HEK293 (cell line): ENCODE results near the gene TBX4.
A peak's percentile ranks its signal among the peaks of the same experiment; 100 is the strongest.

Source experiments
- CTCF ChIA-PET: fragments of 350-600 bp; formaldehyde crosslinking; extraction: SDS; loops from one replicate; lab custom pipeline; 2021; ENCODE audit warnings: antibody characterized with exemption; lab: Yijun Ruan, JAX
- POLR2A ChIA-PET: fragments of 300-600 bp; formaldehyde crosslinking; extraction: SDS; loops from one replicate; lab custom pipeline; 2020; ENCODE audit warnings: antibody characterized with exemption, inconsistent platforms; lab: Yijun Ruan, JAX
- H3K27ac ChIP-seq: fragments of 200-500 bp; sonication (Bioruptor generic); 2 replicates; pipeline ENCODE4 v1.5.1; 2014; ENCODE audit warnings: low read depth, low read length, control low read depth, inconsistent platforms; ENCODE audit errors: extremely low read depth
- H3K36me3 ChIP-seq, 2 experiments: fragments of 200-500 bp in 1 of 2; sonication (Bioruptor generic) in 1 of 2; 1 replicate in 1 of 2; 2 replicates in 1 of 2; pipeline ENCODE4 v1.5.1; 2014 to 2017; ENCODE audit warnings: inconsistent platforms in 2 of 2, low read length in 2 of 2; ENCODE audit not compliant: control insufficient read depth in 2 of 2, insufficient read depth in 1 of 2
- H3K4me1 ChIP-seq: fragments of 200-500 bp; sonication (Bioruptor generic); 2 replicates; pipeline ENCODE4 v1.5.1; 2014; ENCODE audit warnings: mild to moderate bottlenecking, low read length, inconsistent platforms; ENCODE audit not compliant: control insufficient read depth, insufficient read depth
- H3K4me3 ChIP-seq: 2 replicates; pipeline ENCODE4 v1.5.1; 2011; ENCODE audit warnings: low read depth, mild to moderate bottlenecking, control low read depth, low read length, moderate library complexity
- H3K9me3 ChIP-seq: fragments of 200-500 bp; sonication (Bioruptor generic); 2 replicates; pipeline ENCODE4 v1.5.1; 2014; ENCODE audit warnings: low read depth, low read length, inconsistent platforms; ENCODE audit not compliant: control insufficient read depth, insufficient read depth
- GLI2 ChIP-seq: fragments of 450-650 bp; formaldehyde crosslinking; IDR thresholded peaks from 2 replicates; pipeline ENCODE4; 2017; ENCODE audit warnings: missing biosample characterization, missing genetic modification characterization, low read depth, borderline replicate concordance
- HOXD13 ChIP-seq: sonication (generic); formaldehyde crosslinking; IDR thresholded peaks from 2 replicates; pipeline ENCODE4 v1.8.0; 2022; ENCODE audit warnings: missing genetic modification reagents, borderline replicate concordance
- MZF1 ChIP-seq: fragments of 450-650 bp; formaldehyde crosslinking; IDR thresholded peaks from 2 replicates; pipeline ENCODE4 v1.5.1; 2017; ENCODE audit warnings: missing biosample characterization, missing genetic modification characterization, borderline replicate concordance
- SCRT1 ChIP-seq: fragments of 450-650 bp; formaldehyde crosslinking; IDR thresholded peaks from 2 replicates; pipeline ENCODE4 v1.5.1; 2016; ENCODE audit warnings: missing biosample characterization, missing genetic modification characterization, borderline replicate concordance
- SP7 ChIP-seq: fragments of 450-650 bp; formaldehyde crosslinking; IDR thresholded peaks from 2 replicates; pipeline ENCODE4 v1.5.1; 2016; ENCODE audit warnings: missing biosample characterization, missing genetic modification characterization
- TCF7L2 ChIP-seq: IDR thresholded peaks from 2 replicates; pipeline ENCODE4 v1.6.1; 2011; ENCODE audit warnings: low read depth, mild to moderate bottlenecking, inconsistent platforms, low read length, moderate library complexity, borderline replicate concordance
- TRIM28 ChIP-seq: IDR thresholded peaks from 2 replicates; pipeline ENCODE4 v1.6.1; 2011; ENCODE audit warnings: low read length, control low read depth, borderline replicate concordance
- ZBTB17 ChIP-seq: fragments of 450-650 bp; formaldehyde crosslinking; IDR thresholded peaks from 2 replicates; pipeline ENCODE4 v1.5.1; 2016; ENCODE audit warnings: missing biosample characterization, missing genetic modification characterization
- ZBTB21 ChIP-seq: fragments of 450-650 bp; formaldehyde crosslinking; IDR thresholded peaks from 2 replicates; pipeline ENCODE4 v1.5.1; 2017; ENCODE audit warnings: missing biosample characterization, missing genetic modification characterization
- ZNF114 ChIP-seq: fragments of 450-650 bp; formaldehyde crosslinking; IDR thresholded peaks from 2 replicates; pipeline ENCODE4 v1.5.0; 2017; ENCODE audit warnings: missing biosample characterization, missing genetic modification characterization
- ZNF311 ChIP-seq: fragments of 450-650 bp; formaldehyde crosslinking; IDR thresholded peaks from 2 replicates; pipeline ENCODE4 v1.5.1; 2017; ENCODE audit warnings: missing biosample characterization, missing genetic modification characterization, borderline replicate concordance
- ZNF37A ChIP-seq: fragments of 450-650 bp; IDR thresholded peaks from 2 replicates; pipeline ENCODE4 v1.5.1; 2018; ENCODE audit warnings: missing biosample characterization, missing genetic modification characterization
- ZNF626 ChIP-seq: fragments of 450-650 bp; sonication (Bioruptor Pico); formaldehyde crosslinking; IDR thresholded peaks from 2 replicates; pipeline ENCODE4 v1.5.1; 2018; ENCODE audit warnings: missing biosample characterization, missing genetic modification characterization, inconsistent platforms
- ZNF654 ChIP-seq: fragments of 450-650 bp; formaldehyde crosslinking; IDR thresholded peaks from 2 replicates; pipeline ENCODE4 v1.5.1; 2016; ENCODE audit warnings: low read depth, missing biosample characterization, missing genetic modification characterization
- ZSCAN23 ChIP-seq: fragments of 450-650 bp; formaldehyde crosslinking; IDR thresholded peaks from 2 replicates; pipeline ENCODE4 v1.5.1; 2016; ENCODE audit warnings: missing biosample characterization, missing genetic modification characterization
- TF ChIP-seq, protein P1 (sequence below): fragments of 450-650 bp; formaldehyde crosslinking; IDR thresholded peaks from 2 replicates; pipeline ENCODE4 v1.5.1; 2016; ENCODE audit warnings: missing biosample characterization, missing genetic modification characterization
- TF ChIP-seq, protein P2 (sequence below): fragments of 450-650 bp; formaldehyde crosslinking; optimal IDR thresholded peaks from 2 replicates; pipeline ENCODE3; 2016; ENCODE audit warnings: missing biosample characterization, mild to moderate bottlenecking, missing genetic modification characterization
- TF ChIP-seq, protein P3 (sequence below): fragments of 450-650 bp; formaldehyde crosslinking; IDR thresholded peaks from 2 replicates; pipeline ENCODE4 v1.5.1; 2016; ENCODE audit warnings: missing biosample characterization, missing genetic modification characterization
- TF ChIP-seq, protein P4 (sequence below): fragments of 450-650 bp; formaldehyde crosslinking; IDR thresholded peaks from 2 replicates; pipeline ENCODE4 v1.5.1; 2017; ENCODE audit warnings: missing biosample characterization, mild to moderate bottlenecking, missing genetic modification characterization, moderate library complexity
- TF ChIP-seq, protein P5 (sequence below): fragments of 450-650 bp; formaldehyde crosslinking; IDR thresholded peaks from 2 replicates; pipeline ENCODE4 v1.5.1; 2016; ENCODE audit warnings: missing biosample characterization, missing genetic modification characterization

TBX4 gene

DNA sequence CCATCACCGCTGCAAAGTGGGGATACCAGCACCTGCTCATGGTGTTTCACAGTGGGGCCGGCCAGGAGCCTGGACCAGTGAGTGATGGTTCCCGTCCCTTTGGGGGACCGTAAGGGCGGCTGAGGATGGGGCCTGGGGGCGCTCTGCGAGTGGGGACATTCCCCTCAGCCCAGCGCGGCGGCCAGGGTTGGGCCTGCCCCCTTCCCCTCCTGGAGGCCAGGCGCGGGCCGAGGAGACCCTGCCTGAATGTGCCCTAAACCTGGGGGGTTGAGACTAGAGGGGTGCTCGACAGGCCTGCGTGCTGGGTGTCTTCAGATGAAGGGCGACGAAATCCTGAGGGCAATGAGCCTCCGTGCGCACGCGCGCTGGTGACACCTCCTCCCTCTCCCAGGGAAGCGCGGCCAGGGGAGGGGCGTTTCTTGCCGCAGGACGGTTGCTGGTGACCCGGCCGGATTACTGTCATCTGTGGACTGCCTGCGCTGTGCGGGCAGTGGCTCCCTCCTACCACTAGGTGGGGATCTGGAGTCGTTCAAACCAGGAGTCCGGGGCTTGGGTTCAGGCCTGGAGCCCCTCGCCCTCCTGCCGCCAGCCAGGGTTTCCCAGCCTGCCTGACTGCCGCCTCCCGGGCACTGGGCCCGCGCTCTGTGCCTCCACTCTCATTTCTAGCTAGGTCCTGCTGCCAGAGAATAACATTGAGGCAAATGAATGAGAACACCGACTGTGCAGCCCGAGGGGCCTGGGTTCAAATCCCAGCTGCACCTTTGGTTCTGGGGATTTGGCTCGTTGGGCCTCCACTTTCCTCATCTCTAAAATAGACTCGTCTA lies 35.5 kb upstream of the TBX4 start (continued):
- TF ChIP-seq ZSCAN23 = no peak
- no peak for TF ChIP-seq ZBTB17 (tag by site-specific recombination)
- TF ChIP-seq SP7 = peak; percentile 47
- no peak for TF ChIP-seq ZNF311
- TF ChIP-seq SCRT1 (tag by site-specific recombination) = no peak
- no peak for TF ChIP-seq ZNF626
- TF ChIP-seq MZF1 = peak; percentile 43; the same call in 1 of the 2 replicates
- TF ChIP-seq HOXD13 (CRISPR knock-in tag) = no peak
- TF ChIP-seq, protein P1, sequence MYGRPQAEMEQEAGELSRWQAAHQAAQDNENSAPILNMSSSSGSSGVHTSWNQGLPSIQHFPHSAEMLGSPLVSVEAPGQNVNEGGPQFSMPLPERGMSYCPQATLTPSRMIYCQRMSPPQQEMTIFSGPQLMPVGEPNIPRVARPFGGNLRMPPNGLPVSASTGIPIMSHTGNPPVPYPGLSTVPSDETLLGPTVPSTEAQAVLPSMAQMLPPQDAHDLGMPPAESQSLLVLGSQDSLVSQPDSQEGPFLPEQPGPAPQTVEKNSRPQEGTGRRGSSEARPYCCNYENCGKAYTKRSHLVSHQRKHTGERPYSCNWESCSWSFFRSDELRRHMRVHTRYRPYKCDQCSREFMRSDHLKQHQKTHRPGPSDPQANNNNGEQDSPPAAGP = peak; percentile 33; the same call in 1 of the 2 replicates
- TF ChIP-seq, protein P2, sequence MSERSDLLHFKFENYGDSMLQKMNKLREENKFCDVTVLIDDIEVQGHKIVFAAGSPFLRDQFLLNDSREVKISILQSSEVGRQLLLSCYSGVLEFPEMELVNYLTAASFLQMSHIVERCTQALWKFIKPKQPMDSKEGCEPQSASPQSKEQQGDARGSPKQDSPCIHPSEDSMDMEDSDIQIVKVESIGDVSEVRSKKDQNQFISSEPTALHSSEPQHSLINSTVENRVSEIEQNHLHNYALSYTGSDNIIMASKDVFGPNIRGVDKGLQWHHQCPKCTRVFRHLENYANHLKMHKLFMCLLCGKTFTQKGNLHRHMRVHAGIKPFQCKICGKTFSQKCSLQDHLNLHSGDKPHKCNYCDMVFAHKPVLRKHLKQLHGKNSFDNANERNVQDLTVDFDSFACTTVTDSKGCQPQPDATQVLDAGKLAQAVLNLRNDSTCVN = peak; percentile 32
- no peak for TF ChIP-seq GLI2 (tag by site-specific recombination)
- TF ChIP-seq ZNF654 (tag by site-specific recombination) = peak; percentile 92
- TF ChIP-seq TRIM28 = peak; percentile 10; the same call in 1 of the 2 replicates
- TF ChIP-seq ZNF37A = no peak
- TF ChIP-seq TCF7L2 = no peak
- TF ChIP-seq ZBTB21 (tag by site-specific recombination) = no peak
- TF ChIP-seq, protein P3, sequence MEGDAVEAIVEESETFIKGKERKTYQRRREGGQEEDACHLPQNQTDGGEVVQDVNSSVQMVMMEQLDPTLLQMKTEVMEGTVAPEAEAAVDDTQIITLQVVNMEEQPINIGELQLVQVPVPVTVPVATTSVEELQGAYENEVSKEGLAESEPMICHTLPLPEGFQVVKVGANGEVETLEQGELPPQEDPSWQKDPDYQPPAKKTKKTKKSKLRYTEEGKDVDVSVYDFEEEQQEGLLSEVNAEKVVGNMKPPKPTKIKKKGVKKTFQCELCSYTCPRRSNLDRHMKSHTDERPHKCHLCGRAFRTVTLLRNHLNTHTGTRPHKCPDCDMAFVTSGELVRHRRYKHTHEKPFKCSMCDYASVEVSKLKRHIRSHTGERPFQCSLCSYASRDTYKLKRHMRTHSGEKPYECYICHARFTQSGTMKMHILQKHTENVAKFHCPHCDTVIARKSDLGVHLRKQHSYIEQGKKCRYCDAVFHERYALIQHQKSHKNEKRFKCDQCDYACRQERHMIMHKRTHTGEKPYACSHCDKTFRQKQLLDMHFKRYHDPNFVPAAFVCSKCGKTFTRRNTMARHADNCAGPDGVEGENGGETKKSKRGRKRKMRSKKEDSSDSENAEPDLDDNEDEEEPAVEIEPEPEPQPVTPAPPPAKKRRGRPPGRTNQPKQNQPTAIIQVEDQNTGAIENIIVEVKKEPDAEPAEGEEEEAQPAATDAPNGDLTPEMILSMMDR (tag by site-specific recombination) = peak; percentile 88
- TF ChIP-seq, protein P4, sequence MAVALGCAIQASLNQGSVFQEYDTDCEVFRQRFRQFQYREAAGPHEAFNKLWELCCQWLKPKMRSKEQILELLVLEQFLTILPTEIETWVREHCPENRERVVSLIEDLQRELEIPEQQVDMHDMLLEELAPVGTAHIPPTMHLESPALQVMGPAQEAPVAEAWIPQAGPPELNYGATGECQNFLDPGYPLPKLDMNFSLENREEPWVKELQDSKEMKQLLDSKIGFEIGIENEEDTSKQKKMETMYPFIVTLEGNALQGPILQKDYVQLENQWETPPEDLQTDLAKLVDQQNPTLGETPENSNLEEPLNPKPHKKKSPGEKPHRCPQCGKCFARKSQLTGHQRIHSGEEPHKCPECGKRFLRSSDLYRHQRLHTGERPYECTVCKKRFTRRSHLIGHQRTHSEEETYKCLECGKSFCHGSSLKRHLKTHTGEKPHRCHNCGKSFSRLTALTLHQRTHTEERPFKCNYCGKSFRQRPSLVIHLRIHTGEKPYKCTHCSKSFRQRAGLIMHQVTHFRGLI (tag by site-specific recombination) = no peak
- TF ChIP-seq, all 188 proteins: peak for 20

DNA sequence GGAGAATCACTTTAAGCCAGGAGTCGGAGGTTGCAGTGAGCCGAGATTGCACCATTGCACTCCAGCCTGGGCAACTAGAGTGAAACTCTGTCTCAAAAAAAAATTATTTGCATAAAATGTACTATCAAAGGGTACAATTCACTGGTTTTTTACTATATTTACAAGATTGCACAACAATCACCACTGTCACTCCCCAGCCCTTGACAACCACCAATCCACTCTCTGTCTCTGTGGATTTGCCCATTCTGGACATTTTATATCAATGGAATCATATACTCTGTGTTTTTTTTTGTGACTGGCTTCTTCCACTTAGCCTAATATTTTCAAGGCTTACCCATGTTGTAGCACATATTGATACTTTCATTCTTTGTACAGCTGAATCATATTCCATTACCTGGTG lies 33.8 kb upstream of the TBX4 start:
- TF ChIP-seq, protein P5, sequence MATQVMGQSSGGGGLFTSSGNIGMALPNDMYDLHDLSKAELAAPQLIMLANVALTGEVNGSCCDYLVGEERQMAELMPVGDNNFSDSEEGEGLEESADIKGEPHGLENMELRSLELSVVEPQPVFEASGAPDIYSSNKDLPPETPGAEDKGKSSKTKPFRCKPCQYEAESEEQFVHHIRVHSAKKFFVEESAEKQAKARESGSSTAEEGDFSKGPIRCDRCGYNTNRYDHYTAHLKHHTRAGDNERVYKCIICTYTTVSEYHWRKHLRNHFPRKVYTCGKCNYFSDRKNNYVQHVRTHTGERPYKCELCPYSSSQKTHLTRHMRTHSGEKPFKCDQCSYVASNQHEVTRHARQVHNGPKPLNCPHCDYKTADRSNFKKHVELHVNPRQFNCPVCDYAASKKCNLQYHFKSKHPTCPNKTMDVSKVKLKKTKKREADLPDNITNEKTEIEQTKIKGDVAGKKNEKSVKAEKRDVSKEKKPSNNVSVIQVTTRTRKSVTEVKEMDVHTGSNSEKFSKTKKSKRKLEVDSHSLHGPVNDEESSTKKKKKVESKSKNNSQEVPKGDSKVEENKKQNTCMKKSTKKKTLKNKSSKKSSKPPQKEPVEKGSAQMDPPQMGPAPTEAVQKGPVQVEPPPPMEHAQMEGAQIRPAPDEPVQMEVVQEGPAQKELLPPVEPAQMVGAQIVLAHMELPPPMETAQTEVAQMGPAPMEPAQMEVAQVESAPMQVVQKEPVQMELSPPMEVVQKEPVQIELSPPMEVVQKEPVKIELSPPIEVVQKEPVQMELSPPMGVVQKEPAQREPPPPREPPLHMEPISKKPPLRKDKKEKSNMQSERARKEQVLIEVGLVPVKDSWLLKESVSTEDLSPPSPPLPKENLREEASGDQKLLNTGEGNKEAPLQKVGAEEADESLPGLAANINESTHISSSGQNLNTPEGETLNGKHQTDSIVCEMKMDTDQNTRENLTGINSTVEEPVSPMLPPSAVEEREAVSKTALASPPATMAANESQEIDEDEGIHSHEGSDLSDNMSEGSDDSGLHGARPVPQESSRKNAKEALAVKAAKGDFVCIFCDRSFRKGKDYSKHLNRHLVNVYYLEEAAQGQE = no peak
- no peak for TF ChIP-seq ZNF114 (tag by site-specific recombination)
- Histone ChIP-seq H3K9me3 (no peaks in the 10 kb centered on the region), H3K36me3 (no peaks in the 10 kb centered on the region), H3K4me1 (peaks cover 1% of the 10 kb centered on the region; the same call in 1 of the 2 replicates), H3K27ac (no peak overlapping the region), H3K4me3 (no peak overlapping the region)
- ChIA-PET CTCF (interaction anchor here (0.7 to 3.4 kb wide), 7 partner anchors 9 to 416 kb away, joined by 3 to 19 read pairs (median 5); no protein-coding TSS in a partner anchor), POLR2A (no interaction called here)
